Right renal pelvis (tissue), 4 donors: Measurements from ENCODE around the gene KIAA0319L. TPM values are rescaled to one million over a fixed set of nuclear protein-coding genes. Genes with fewer than 3 reads are reported as not detected.
"Not testable (repeated sequence)": the region's sequence is repeated elsewhere in the genome, so short reads cannot be mapped to it uniquely, and the experiment has no call there.

Source experiments
- DNase-seq, 4 donors: peaks; one replicate each; pipeline ENCODE4 v3.0.0-alpha.2; 2013; ENCODE audit warnings: low read depth in 4 of 4, low spot score in 3 of 4, missing footprints in 1 of 4
- polyA plus RNA-seq, 4 donors: library from polyadenylated mRNA; unstranded; fragments of 120-200 nt; gene quantifications; one replicate each; pipeline ENCODE4 v1.2.1, GENCODE V29; 2013; ENCODE audit not compliant: insufficient read length in 4 of 4

KIAA0319L gene
- polyA plus RNA-seq, 4 donors, result 59.4 to 64.4 (median 60.6) TPM

GRCh38 chr1:35585281-35585680 is 28.1 kb upstream of the KIAA0319L start:
- no peak for DNase-seq

DNA sequence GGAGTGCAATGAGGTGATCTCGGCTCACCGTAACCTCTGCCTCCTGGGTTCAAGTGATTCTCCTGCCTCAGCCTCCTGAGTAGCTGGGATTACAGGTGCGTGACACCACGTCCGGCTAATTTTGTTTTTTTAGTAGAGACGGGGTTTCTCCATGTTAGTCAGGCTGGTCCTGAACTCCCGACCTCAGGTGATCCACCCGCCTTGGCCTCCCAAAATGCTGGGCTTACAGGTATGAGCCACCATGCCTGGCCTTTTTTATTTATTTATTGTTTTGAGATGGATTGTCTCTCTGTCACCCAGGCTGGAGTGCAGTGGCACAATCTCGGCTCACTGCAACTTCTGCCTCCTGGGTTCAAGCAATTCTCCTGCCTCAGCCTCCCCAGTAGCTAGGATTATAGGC is 24.4 kb upstream of the KIAA0319L start:
- DNase-seq, result not testable (repeated sequence)

DNA sequence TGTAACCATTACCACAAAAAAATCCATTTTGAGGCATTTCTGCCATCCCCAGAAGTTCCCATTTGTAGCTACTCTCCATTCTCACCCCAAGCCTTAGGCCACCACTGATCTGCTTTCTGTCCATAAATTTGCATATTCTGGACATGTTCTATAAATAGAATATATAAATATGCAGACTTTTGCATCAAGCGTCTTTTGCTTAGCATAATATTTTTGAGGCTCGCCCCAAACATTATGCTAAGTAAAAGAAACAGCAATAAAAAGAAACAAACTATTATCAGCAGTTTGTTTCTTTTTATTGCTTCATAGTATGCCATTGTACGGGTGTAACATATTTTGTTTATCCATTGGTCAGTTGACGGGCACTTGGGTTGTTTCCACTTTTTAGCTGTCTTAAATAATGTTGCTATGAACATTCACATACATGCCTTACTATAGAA is 23.8 kb upstream of the KIAA0319L start:
- DNase-seq, result no peak

DNA sequence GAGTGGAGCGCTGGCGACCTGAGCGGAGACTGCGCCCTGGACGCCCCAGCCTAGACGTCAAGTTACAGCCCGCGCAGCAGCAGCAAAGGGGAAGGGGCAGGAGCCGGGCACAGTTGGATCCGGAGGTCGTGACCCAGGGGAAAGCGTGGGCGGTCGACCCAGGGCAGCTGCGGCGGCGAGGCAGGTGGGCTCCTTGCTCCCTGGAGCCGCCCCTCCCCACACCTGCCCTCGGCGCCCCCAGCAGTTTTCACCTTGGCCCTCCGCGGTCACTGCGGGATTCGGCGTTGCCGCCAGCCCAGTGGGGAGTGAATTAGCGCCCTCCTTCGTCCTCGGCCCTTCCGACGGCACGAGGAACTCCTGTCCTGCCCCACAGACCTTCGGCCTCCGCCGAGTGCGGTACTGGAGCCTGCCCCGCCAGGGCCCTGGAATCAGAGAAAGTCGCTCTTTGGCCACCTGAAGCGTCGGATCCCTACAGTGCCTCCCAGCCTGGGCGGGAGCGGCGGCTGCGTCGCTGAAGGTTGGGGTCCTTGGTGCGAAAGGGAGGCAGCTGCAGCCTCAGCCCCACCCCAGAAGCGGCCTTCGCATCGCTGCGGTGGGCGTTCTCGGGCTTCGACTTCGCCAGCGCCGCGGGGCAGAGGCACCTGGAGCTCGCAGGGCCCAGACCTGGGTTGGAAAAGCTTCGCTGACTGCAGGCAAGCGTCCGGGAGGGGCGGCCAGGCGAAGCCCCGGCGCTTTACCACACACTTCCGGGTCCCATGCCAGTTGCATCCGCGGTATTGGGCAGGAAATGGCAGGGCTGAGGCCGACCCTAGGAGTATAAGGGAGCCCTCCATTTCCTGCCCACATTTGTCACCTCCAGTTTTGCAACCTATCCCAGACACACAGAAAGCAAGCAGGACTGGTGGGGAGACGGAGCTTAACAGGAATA is 20.1 kb upstream of the KIAA0319L start:
- DNase-seq, result no peak

DNA sequence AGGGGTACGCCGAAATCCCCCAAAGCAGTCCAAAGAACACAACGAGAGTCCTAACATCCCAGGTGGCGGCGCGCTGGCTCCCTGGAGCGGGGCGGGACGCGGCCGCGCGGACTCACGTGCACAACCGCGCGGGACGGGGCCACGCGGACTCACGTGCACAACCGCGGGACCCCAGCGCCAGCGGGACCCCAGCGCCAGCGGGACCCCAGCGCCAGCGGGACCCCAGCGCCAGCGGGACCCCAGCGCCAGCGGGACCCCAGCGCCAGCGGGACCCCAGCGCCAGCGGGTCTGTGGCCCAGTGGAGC is 19.5 kb upstream of the KIAA0319L start:
- not testable (repeated sequence) for DNase-seq

DNA sequence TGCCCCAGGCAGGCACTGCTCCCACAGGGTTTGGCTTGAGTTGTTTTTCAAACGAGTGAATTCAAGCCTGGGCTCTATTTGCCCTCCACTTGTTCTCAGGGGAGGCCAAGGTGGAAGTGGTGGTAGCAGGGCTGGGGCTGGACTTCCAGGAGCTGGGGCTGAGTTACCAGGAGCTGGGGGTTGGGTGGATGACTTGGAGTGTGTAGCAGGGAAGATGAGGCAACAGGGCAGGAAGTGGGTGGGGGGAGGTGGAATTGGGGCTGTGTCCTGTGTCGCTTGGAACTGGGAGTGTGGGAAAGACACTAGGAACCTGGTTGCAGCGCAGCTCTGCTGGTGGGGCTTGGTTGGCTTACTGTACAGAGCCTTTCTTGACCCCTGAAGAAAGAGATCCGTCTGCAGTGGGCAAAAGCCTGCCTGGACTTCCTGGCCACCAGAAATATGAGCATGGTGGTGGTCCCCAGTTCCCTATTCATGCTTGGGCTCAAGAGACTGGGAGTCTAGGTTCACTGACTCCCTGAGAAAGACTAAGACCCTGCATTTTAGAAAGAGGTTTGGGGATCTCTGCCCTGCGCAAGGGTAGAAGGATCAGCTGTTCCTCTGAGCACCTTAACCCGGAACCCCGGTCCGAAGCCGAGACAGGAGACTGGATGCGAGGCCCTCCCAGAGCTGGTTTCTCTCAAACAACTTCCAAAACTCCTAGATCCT is 19.0 kb upstream of the KIAA0319L start:
- no peak for DNase-seq

DNA sequence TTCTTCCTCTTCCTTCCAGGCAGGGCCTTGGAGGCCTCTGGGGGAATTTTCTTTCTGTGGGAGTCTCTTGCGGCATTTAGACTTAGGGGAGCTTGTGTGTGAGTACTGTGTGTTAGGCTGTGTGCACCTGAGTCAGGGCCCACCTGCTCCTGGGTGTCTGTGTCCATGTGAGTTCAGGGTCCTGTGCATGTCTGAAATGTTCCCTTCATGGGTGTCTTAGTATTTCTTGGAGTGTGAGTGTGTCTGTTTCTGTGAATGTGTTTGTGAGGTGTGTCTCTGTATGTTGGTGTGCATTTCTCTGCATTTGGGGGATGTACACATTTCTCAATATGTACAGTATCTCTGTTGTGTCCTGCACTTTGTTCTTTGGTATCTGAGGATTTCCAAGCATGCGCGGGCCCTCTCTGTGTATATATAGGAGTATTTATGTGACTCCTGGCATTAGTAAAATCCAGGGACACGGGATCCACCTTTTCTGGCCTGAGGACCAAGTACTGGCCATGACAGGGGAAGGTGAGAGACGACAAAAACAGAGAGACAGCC is 18.3 kb upstream of the KIAA0319L start:
- no peak for DNase-seq

DNA sequence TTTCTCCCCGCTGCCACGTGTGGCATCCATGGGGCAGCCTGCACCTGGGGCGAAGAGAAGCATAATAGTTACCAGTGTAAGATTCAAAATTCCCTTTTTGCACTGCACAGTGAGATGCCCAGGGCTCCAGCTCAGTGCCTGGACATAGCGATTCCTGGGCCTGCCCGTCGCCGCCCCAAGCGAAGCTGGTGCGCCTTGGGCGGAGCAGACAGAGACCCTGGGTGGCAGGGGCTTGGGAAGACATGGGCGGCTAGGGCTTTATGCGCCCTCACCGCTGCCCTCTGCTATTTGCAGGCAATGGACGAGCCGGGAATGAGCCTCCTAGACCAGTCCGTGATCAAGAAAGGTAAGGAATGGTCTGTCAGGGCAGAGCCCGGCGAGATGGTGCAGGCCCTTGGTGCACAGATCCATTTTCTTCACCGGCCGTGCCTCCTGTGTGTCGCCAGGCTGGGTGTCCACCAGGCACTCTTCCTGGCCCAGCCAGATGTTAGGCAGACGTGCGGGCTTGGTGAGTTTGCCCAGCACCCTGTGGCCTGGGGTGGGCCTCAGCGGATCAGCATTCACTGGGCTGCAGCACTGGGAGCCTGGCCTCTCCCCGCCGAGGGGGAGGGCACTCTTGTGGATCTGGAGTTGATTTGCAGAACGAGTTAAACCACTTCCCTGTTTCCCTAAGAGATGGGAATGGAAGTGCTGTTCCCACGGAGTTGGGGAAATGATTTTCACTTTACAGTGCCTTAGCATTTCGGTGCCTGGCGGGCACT is 17.6 kb upstream of the KIAA0319L start:
- DNase-seq, result no peak

GRCh38 chr1:35574125-35574654 is 17.0 kb upstream of the KIAA0319L start:
- no peak for DNase-seq

DNA sequence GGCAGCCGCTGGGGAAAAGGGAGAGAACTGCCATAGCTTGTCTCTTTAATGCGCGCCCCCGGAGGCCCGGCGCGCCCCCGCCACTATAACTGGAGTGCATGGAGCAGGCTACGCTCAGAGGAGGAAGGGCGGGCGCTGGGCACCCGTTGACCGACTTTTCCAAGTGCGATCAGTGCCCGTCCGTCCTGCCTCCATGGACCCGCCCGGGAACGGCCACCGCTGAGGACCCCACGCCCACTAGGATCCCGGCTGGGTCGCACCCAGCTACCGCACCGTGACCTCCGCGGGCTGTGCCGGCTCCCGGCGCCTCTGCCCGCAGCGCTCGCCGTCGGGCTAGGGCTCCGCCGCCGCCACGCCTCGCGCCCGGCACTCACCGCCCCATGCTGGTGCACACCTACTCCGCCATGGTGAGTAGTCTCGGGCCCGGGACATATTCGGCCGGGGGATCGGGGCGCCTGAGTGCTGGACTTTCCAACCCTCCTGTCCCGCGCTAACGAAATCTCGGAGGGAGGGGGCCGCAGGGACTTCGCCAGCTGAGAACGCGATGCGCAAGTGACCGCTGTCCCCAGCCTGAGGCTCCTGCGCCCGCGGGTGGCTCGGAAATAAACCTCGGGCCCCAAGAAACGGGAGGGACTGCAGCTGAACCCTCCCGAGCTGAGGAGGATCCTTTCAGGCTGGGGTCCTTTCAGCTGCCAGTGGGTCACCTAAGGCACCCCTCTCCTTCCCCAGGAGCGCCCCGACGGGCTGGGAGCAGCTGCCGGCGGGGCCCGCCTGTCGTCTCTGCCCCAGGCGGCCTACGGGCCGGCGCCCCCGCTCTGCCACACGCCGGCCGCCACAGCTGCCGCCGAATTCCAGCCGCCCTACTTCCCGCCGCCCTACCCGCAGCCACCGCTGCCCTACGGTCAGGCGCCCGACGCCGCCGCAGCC is 16.3 kb upstream of the KIAA0319L start, which contains the start of gene TFAP2E:
TSS of gene TFAP2E (plus strand) at position 117 of the 927 bp plus-strand sequence. CDS start at position 381, 264 bp downstream.
- DNase-seq, result no peak

GRCh38 chr1:35572296-35572695 is 15.1 kb upstream of the KIAA0319L start:
- DNase-seq, result no peak

GRCh38 chr1:35571263-35571662 is 14.1 kb upstream of the KIAA0319L start:
- DNase-seq, result no peak

GRCh38 chr1:35570589-35571137 is 13.5 kb upstream of the KIAA0319L start:
- DNase-seq, result no peak

GRCh38 chr1:35569936-35570335 is 12.7 kb upstream of the KIAA0319L start:
- no peak for DNase-seq

DNA sequence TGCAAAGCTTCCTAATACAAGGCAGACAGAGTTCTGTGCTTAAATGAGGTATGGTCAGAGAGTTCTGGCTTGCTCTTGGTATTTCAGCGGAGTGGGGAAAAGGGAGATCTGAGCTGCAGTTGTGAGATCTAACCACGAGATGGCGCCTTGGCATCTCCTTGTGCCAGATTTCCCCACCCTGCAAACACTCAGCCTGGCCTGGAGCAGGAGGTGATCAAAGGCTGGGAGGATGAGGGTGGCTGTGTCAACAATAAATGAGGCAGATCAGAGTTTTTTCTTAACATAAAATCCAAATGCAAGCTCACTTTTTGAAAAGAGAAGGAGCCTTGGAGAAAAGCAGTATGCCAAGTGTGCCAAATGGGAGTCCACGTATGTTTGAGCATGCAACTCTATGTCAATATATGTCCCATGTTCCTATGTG is 11.8 kb upstream of the KIAA0319L start:
- DNase-seq, result no peak

DNA sequence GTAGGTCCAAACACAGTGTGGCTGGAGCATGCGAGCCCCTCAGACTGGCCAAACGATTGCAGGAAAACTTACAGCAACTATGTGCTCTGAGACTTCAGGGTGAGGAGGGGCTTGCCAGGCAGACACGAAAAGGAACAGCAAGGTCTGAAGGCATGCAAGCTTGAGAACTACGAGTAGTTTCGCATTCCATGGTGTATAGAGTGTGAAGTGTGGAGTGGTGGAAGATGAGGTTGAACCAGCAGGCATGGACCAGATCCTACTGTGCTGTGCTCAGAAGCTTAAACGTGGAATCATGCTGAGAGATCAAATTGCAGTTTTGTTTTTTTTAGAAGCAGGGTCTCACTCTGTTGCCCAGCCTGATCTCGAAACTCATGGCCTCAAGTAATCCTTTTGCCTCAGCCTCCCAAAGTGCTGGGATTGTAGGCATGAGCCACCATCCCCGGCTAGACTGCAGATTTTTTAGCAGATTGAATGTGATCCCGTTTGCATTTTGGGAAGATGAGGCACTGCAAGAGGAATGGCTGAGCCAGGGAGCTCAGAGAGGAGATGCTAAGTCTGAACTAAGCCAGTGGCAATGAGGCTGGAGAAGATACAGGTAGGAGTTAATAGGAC is 10.8 kb upstream of the KIAA0319L start:
- DNase-seq, result no peak

- DNase-seq, result no peak
Measured at GRCh38 chr1:35565742-35566133, 8.5 kb upstream of the KIAA0319L start.

DNA sequence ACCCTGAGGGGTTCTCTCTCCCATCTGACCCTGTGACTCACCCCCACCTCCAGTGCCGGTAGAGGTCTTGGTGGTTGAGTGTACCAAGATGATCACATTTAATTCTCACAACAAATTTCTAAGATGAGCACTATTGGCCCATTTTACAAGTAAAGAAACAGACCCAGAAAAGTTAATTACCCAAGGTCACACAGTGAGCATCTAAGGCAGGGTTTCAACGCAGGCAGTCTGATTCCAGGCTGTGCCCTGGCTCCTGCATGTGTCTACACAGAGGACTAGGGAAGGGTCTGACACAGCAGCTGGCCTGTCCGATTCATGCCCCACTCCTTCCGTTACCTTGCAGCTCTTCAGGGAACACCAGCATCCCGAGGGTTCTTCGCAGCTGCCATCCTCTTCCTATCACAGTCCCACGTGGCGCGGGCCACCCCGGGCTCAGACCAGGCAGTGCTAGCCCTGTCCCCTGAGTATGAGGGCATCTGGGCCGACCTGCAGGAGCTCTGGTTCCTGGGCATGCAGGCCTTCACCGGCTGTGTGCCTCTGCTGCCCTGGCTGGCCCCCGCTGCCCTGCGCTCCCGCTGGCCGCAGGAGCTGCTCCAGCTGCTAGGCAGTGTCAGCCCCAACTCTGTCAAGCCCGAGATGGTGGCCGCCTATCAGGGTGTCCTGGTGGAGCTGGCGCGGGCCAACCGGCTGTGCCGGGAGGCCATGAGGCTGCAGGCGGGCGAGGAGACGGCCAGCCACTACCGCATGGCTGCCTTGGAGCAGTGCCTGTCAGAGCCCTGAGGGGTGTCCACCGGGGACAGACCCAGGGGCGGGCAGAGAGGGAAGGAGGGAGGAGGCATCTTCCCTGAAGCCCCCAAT is 7.9 kb upstream of the KIAA0319L start:
- no peak for DNase-seq
